Stimulated activated CD4-positive, alpha-beta T cell treated with anti-CD3 and anti-CD28 coated beads, Interleukin-4, amount 100 ng/mL, for 48 hours (primary cell): ENCODE results near the gene PDGFA.

Experiments
- DNase-seq, 2 donors: peaks; one replicate each; pipeline ENCODE4 v3.0.0-alpha.2; 2020; ENCODE audit warnings: low read depth in 2 of 2

The PDGFA gene

DNA sequence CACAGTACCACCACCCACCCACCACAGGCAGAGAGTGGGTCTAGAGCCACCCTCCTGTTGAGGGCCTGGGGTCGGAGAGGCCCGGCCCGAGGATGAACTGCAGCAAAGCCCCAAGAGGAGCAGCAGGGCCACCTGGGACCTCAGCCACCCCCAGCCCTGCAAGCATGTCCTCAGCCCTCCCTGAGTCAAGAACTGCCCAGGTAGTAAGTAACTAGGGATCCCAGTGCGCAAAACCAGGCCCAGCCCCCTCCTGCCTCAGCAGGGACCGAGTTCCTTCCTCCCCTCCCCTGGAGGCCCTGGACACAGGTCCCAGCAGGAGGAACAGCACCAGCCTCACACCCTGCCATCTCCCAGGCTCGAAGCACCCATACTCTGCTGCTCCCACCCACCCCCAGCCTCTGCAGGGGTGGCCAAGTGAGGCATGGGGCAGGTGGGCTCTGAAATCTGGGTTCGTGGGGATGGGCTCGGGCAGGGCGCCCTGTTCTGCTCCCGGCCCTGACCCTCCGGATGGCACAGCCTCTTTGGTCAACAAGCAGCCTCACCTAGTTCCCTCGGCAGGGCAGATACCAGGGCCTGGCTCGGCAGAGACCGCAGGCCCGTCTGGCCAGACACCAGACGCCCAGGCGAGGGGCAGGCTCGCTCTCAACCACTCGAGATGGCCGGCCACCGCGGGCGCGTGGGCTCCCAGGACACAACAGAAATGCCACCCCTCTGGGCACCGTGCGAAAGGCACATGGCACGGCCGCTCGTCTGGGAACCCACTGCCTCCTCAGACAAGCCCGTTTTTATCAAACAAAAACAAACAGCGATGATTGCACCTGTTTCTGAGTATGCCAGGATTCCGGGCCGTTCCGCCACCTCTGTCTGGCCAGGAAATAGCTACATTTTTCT lies 15.2 kb downstream of the PDGFA start:
- no peak for DNase-seq

DNA sequence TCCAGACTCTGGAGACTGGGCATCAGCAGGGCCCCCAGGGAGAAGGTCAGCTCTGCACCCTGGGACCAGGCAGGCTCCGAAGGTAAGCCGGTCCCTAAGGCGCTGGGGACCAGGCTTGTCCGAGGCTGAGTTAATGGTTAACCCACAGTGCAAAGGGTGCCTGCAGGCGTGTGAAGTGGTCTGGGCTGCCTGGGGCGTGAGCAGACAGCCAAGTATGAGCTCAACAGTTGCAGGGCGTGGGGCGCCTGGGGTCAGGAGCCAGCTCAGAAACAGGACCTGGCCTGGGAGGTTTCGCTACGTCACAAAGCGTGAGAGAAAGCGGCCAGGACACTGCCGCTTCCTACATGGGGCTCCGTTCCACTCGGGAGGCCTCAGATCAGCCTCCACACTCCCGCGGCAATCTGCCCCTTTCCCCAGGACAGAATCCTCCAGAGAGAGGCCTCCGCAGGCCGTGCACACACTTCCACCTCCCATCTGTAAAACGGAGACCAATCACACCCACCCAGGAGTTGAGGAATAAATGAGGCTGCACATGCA lies 16.0 kb downstream of the PDGFA start:
- DNase-seq: no peak

DNA sequence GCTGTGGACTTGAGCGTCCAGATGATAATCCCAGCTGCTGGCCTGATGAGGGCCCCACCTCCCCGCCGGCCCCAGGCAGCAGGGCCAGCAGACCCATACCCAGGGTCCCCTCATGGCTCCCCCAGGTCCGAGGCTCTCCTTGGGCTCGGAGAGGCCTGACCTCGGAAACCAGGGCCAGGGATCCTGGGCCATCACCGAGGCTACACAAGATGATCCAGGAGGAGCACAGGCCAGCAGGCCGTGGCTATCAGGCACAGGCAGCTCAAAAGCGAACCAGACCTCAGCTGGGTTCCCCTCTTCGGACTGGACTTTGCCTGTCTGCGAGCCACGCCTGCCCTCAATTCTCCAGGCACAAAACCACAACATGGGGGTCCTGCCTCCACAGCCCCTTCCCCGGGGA lies 17.4 kb downstream of the PDGFA start:
- DNase-seq: no peak

DNA sequence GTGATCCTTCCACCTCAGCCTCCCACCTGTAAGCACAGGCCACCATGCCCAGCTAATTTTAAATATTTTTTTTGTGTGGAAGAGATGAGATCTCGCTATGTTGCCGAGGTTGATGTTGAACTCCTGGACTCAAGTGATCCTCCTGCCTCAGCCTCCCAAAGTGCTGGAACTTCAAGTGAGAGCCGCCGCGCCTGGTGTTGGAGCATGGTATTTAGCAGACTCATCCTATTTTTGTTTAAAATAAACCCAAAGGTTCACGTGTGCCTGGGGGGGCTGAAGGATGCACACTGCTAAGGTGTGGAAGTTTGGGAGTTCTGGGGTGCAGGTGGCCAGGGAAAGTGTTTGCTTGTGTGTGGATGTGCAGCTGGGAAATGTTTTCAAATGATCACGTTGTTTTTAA lies 18.1 kb downstream of the PDGFA start:
- no peak for DNase-seq

DNA sequence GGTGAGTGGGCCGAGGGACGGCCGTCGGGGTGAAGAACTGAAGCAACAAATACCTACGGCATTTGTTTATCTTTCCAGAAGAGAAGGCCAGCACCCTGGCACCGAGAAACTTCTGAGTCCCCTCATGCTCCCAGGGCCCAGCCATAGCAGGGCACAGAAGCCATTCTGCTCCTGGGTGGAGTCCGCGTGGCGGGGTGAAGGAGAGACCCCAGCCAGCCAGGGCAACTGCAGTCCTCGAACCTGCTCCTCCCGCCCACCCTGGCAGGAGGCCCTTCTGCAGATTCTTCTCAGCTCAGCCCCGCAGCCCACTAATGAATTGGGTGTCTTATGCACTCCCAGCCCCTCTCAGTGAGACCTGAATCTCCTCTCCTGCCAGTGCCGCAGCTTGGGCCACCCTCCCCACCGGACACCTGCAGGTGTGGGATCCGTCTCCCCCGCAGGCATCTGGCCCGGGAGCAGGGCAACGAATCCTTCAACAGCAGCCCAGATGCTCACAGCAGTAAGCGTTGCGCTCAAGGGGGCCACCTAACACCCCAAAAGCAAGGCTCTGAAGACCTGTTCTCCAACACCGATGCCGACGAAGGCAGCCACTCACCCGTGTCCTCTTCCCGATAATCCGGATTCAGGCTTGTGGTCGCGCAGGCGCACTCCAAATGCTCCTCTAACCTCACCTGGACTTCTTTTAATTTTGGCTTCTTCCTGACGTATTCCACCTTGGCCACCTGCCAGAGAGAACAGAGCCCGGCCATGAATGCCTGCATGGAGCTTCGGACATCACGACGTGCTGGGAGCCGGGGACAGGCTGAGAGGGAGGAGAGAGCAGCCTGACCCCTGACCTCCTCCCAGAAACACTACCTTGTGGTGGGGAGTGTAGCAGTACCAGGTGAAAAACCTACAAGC lies 18.9 kb downstream of the PDGFA start:
- DNase-seq: no peak

DNA sequence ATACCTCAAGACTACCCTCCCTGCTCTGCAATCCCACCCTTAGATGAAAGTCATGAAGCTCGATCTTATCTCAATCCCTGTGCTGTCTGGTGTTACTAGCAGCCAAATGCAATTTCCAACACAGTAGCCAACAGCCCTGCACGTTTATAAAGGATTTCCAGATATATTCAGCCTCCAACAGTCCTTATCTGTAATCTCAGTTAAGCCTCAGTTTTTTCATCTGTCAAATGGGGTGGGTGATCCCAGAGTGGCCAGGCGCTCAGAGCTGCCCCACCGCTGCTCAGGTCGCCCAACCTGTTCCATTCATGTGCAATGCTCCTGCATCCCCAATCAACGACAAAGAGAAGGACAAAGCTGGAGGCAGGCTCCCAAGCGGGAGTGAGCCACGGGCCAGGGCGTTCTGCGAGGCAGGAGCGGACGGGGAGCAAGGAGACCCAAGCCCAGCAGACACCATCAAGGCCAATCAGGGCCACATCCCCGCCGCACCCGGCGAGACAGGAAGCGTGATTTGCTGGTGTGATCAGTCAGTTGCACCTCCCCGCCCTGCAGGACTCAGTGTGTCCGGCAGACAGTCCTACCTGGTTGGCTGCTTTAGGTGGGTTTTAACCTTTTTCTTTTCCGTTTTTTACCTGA lies 19.7 kb downstream of the PDGFA start:
- DNase-seq: no peak

DNA sequence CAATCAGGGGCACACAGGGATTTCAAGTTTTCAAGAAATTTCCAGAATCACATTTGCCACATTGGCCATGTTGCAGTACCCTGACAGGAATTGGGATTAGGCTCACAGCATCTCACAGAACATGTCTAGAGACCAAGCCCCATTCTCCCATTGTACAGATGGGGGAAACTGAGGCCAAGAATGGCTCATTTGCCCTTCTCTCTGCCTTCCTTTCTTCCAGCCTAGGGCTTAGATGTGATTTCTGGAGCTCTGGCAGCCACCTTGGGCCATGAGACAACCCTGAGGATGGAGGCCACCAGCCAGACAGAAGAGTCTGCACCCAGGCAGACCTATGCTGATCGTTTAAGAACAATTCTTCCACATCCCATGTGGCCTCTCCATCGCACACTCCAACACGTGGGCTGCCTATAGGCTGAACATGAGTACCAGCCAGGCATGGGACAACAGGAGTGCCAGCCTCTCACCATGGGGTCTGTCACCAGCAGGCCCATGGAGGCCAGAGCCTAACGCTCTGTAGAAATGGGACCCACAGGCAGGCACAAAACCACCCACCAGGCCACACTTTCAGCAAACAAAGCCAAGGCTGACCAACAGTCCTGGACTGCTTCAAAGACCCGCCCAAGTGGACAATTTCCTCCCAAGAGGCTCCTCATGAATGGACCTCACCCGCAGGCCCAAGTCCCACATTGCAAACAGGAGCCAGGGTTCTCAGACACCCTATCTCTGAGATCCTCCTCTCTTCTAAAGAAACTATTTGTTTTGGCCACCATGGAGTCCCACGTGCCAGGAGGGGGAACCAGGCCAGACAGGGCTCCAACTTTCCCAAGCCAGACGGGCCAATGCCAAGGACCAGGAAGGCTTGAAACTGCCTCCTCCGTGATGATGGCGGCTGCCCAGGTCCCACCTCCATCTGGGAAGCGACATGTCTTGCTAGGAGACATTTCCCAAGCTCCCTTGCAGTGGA lies 20.7 kb downstream of the PDGFA start:
- DNase-seq: no peak

DNA sequence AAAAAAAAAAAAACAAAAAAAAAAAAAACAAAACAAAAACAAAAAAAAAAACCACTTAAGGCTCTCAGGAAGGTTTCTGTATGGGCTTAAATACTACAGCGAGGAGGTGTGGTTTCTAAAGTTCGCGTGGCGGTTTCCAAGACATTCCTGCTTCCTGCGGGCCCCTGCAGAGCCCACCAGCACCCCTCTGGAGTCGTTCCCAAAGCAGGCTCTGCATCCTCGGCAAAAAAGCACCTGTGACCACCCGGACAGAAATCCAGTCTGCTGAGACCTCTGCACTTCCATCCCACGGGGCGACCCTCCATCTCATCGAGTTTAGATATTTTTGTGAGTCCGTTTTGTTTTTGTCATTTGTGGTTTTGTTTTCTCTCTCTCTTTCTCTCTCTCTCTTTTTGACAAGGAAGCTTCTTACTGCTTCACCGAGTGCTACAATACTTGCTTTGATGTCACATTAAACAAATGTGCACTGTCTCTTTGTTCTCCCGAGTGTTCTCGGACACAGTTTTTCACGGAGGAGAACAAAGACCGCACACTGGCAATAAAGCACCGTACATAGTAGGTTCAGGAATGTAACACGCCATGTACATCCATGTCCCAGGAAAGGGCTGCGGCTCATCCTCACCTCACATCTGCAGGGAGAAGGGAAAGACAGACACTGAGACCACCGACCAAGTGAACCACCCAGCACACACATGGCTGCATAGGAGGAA lies 21.5 kb downstream of the PDGFA start:
- no peak for DNase-seq

DNA sequence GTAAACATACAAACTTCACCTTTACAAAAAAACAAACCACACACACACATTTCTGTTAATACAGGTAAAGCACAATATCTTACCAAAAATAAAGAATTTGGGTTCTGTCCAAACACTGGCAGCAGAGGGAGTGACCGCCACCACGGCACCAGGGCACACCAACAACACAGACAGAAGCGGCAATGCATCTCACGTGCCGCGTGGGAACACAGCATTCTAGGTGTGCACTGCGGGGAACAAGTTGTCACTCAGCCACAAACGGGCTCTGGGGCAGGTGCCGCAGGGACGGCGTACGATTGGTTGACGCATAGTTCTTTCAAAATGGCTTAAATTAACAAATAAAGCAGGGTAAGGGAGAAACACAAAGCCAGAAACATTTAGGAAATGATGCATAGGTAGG lies 22.3 kb downstream of the PDGFA start:
- DNase-seq: no peak

DNA sequence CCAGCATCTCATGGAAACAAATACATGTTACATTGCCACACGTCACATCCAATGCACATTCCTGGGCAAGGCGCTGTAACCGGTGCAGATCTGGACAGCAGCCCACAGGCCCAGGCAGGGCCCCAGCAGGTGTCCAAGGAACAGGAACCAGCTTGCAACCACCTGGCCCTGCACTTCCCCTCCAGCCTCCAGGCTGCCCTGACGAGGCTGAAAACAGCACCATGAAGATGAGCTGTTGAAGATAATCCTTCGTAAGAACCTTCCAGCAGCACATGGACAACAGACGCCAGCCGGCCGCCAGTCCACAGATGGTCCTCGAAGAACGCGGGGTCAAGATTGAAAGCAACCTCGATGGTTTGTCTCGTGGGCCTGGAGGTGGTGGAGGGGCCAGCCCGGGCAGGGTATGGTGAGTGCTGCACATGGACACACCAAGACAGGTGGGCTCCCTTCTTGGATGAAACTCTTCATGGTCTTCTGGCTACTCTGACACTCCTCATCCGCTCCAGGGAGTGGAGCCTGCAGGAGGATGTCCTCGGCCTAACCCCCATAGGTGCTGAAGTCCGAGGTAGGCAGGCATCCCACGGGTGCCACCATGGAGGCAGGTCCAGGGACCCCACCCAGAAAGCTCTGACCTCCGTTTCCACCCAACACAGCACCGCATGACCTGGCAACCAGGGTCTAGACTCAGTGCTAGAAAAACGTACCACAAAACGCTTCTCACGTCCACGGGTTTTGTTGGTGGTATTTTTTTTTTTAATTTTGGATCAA lies 22.9 kb downstream of the PDGFA start:
- DNase-seq: no peak

DNA sequence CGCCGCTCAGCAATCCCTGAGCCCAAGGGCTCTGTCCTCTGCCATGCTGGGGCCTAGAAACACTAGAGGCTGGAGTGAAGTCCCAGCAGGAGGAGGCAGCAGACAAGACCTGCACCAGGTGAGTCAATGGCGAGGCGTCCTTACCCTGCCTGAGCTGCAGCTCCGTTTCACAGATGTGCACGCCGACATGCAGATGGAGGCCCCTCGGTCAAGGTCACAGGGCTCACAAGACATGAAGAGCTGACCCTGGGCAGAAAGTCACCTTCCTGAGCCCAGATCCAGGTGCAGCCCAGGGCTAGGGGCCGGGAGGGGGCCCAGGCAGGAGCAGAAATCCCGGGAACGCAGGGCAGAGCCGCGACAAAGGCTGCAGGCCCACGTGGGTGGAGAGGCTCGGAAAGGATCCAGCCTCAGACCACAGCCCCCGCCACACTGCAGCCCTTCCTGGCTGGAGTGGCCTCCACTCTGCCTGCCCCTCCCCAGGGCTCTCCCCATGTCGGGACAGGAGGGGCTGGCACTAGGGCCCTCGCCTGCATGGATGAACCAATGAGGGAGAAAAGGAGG lies 23.8 kb downstream of the PDGFA start:
- no peak for DNase-seq

DNA sequence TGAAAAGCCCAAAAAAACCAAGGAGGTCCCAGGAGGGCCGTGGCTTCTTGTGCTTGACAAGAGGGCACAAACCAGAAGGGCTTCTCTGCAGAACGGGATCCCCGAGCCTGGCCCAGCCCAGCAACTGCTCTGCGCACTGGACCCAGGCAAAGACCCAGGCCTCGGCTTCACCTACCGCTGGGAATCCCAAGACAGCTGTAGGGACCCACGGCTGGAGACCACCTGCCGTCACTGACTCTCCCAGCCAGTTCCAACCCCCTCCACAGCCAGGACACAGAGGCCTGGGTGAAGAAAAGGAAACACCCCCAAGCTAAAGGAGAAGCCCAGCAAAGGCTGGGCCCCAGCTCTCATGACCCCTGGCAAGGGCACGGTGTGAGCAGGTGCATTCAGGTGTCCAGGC lies 24.3 kb downstream of the PDGFA start:
- no peak for DNase-seq

DNA sequence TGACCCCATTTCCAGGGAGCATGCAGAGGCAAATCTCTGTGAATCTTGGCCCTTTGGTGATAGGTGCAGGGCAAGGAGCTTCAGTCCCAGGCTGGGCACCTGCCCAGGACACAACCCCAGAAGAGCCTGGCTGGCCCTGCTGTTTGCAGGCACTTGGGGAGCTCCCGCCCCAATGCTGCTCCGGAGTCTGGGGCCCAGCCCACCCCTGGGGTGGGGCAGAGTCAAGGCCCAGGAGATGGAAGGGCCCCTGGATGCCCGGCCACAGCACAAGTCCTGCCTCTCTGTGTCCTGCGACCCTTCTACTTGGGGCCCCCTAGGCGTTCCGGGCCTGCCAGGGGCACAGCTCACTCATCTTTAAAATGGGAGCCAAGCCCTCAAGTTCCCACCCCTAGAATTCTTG lies 24.7 kb downstream of the PDGFA start:
- no peak for DNase-seq

DNA sequence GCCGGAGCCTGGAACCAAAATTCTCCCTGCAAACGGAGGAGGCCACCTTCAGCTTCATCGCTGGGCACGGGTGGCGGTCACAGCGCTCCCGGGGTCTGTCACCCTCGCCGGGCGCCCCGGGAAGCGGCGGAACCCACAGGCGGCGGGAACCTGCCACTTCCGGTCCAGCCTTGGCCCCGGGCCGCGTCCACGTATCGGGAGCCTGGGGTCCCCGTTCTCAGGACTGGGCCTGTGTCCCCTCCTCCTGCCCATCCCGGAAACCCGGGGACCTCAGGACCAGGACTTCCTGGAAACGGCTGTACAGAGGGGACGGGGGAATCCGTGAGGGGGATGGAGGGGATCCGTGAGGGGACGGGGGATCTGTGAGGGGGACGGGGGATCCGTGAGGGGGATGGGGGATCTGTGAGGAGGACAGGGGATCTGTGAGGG lies 25.4 kb downstream of the PDGFA start:
- DNase-seq: no peak

DNA sequence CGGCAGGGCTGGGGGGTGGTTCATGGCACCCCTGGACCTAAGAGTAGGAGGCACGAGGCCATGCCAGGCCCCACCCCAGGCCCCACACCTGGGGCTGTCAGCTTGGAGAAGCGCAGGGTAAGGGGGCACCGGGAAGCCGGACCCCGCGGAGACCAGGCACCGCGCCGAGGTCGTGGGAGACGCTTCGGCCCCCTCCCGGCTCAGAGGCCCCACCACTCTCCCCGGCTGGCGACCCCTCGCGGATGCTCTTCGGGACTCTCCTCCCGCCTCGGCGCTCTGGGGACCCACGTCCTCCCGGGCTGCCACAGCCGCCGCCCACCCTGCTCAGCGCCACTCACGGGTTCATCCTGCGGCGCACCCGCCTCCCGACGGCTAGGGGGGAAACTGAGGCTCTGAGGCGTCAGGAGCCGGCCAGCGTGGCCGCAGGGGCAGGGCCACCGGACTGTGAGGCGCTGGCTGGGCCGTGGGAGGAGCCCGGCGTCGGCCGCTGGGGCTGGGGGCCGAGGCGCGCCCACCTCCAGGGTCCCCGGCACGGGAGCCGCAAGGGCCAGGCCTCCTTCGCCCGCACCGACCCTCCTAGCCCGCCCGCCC lies 25.9 kb downstream of the PDGFA start:
- no peak for DNase-seq

DNA sequence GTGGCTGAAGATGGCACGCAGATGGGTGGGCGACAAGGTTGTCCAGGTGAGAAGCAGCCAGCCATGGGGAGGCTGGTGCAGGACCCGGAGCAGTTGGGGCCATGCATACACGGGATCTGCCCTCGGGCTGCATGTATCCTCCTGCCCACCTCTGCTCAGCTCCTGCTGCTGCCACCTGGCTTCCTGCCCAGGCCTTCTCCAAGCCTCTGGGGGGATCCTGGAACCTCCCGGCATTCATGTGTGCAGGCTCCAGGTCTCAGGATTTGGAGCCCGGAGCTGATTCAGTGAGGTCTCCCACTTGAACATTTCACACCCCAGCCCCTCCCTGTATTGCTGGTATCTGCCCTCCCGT lies 27.0 kb downstream of the PDGFA start:
- no peak for DNase-seq

DNA sequence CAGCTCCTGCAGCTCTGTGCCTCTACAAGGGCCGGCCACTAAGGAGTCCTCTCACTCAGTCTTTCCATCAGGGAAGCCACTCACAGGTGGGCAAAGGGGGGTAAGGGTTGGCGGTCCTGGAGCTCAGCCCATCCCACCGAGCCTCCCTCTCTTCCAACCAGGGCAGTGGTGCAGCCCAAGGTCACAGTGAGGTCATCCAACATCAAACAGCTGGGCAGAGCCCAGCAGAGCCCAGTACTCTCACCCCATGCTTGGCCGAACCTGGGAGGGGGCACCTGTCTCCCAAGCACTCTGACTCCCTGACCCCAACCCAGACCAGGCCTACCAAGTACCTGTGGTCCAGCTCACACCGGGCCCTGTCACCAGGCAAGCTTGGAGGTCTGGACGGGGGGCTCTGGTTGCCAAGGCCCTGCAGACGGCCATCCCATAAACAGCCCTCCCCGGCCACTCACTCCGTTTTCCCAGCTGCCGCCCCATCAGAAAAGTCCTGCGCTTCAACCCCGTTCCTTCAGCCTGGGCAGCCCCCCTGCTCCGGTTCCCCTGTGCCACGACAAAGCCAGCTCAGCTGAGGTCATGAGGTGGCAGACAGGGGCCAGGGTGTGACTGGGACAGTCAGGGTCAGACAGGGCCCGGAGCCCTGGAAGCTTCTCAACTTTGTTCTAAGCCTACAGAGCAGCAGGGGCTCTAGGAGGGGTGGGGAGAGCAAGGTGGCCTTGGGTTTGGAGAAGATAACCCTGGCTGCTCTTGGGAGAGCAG lies 27.5 kb downstream of the PDGFA start:
- no peak for DNase-seq

DNA sequence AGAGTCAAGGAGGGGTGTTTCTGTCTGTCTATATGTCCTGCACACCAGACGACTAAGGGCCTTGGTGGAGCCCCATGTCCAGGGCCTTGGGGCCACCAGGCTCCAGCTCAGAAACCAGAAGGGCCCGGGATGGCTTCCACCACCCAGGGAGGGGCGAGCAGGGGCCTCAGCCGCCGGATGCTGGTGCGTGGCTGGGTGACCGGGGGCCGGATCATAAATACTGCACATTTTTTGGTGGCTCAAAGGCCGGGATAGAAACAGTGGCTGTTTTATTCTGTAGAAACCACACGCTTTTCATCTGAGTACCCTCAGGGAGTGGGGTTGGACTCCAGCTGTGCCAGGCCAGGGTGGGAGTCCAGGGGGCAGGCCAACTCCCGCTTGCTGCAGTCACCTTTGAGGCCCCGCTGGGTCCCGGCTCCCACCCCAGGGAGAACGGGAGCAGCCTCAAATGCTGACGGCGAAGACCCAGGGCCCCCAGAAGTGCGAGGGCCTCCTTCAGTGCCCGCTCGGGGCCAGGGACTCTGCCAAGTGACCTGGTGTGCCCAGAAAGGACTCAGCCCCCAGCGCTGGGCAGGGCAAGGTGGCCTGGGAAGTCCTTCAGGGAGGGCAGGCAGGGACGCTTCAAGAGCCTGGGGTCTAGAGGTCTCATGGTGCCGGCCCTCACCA lies 28.2 kb downstream of the PDGFA start:
- no peak for DNase-seq
